Testis (tissue), 3 donors: ENCODE measurements around the gene HOMER2. TPM values are rescaled to one million over a fixed set of nuclear protein-coding genes. Genes with fewer than 3 reads are reported as not detected.
A peak's percentile ranks its signal among the peaks of the same experiment; 100 is the strongest.

Experiments
- DNase-seq: peaks from one replicate; pipeline ENCODE4 v3.0.0-alpha.2; 2019
- H3K27ac ChIP-seq, 2 donors: fragments of 200-600 bp; sonication (generic); one replicate each; pipeline ENCODE4 v1.5.1; 2019
- H3K27me3 ChIP-seq: fragments of 200-600 bp; sonication (generic); one replicate; pipeline ENCODE4 v1.5.1; 2019
- H3K36me3 ChIP-seq: fragments of 200-600 bp; sonication (generic); one replicate; pipeline ENCODE4 v1.5.1; 2017; ENCODE audit warnings: low read depth; ENCODE audit errors: missing control alignments
- H3K4me1 ChIP-seq: fragments of 200-600 bp; sonication (generic); one replicate; pipeline ENCODE4 v1.5.1; 2019
- H3K4me3 ChIP-seq, 2 donors: fragments of 200-600 bp; sonication (generic); one replicate each; pipeline ENCODE4 v1.5.1; 2017 to 2019
- H3K9me3 ChIP-seq: fragments of 200-600 bp; sonication (generic); one replicate; pipeline ENCODE4 v1.5.1; 2017
- CTCF ChIP-seq, 3 experiments: fragments of 450-650 bp in 2 of 3; fragments of 200-600 bp in 1 of 3; sonication (generic) in 1 of 3; IDR thresholded peaks; one replicate each; pipeline ENCODE4 v1.5.1; 2016 to 2019; ENCODE audit warnings: antibody characterized with exemption in 3 of 3, mild to moderate bottlenecking in 2 of 3, moderate library complexity in 1 of 3
- POLR2A ChIP-seq: fragments of 450-650 bp; IDR thresholded peaks from one replicate; pipeline ENCODE4 v1.6.1; 2017; ENCODE audit warnings: antibody characterized with exemption, mild to moderate bottlenecking, moderate library complexity
- WGBS, 2 donors: methylation state at CpG; one replicate each; pipeline ENCODE4 v1.1.5; 2018; 5-methylcytosine and 5-hydroxymethylcytosine counted together
- intact Hi-C: fragments of 100-400 bp; cut with DNase I; formaldehyde crosslinking; loops from one replicate; pipeline ENCODE4 v1.15.1; 2023; ENCODE audit warnings: low total_unique reads
- polyA plus RNA-seq: library from polyadenylated mRNA; stranded (reverse); fragments of 350-450 nt; fragmentation: Illumina TruSeq; extraction: RNeasy Lipid Tissue Mini Kit (QIAGEN cat#74804); gene quantifications from one replicate; pipeline ENCODE4 v1.2.3, GENCODE V29; 2014; ENCODE audit warnings: low read depth, low replicate concordance; ENCODE audit not compliant: insufficient read depth
- total RNA-seq, 2 donors: library from RNA; depleted of rRNA; stranded (reverse); fragments of >200 nt; gene quantifications; one replicate each; pipeline ENCODE4 v1.2.3, GENCODE V29; 2016

HOMER2 gene
- total and polyA plus RNA-seq, 3 donors from 2014 or later: 18.7 to 40.5 (median 38.5) TPM

GRCh38 chr15:82963471-82964341, 11.2 kb upstream of the HOMER2 start:
- Histone ChIP-seq H3K27me3 (no peaks in the 10 kb centered on the region), H3K36me3 (no peaks in the 10 kb centered on the region), H3K4me3 (no peak overlapping the region), H3K4me1 (no peaks in the 10 kb centered on the region), H3K27ac (no peak overlapping the region), H3K9me3 (no peaks in the 10 kb centered on the region)
- DNase-seq: no peak
- 81 to 82% methylated on average over 7 of the region's 7 CpGs for WGBS, 2 donors
- TF ChIP-seq POLR2A: no peak
- no peak for TF ChIP-seq CTCF (IDR thresholded peaks at IDR 0.05)
- intact Hi-C loops: no loop called here

GRCh38 chr15:82960766-82961165, 8.2 kb upstream of the HOMER2 start:
- H3K27ac ChIP-seq: no peak overlapping the region
- TF ChIP-seq POLR2A (no peak), CTCF (IDR thresholded peaks at IDR 0.05) (no peak)
- WGBS, 2 donors: 89 to 94% methylated on average over 3 of the region's 3 CpGs

GRCh38 chr15:82959423-82959822, 6.9 kb upstream of the HOMER2 start:
- intact Hi-C loops: no loop called here
- WGBS, 2 donors: 93 to 96% methylated on average over 5 of the region's 5 CpGs
- TF ChIP-seq POLR2A (no peak), CTCF (IDR thresholded peaks at IDR 0.05) (no peak)

More at GRCh38 chr15:82960766-82961165, 8.2 kb upstream of the HOMER2 start:
- Histone ChIP-seq H3K4me3 (no peak overlapping the region), H3K36me3 (no peaks in the 10 kb centered on the region), H3K27me3 (no peaks in the 10 kb centered on the region), H3K4me1 (no peaks in the 10 kb centered on the region), H3K9me3 (no peaks in the 10 kb centered on the region)
- no peak for DNase-seq
- intact Hi-C loops: no loop called here

GRCh38 chr15:82958638-82959037, 6.1 kb upstream of the HOMER2 start:
- no peak for TF ChIP-seq POLR2A
- intact Hi-C loops: no loop called here
- Histone ChIP-seq H3K27ac (no peak overlapping the region), H3K9me3 (no peaks in the 10 kb centered on the region), H3K27me3 (no peaks in the 10 kb centered on the region), H3K4me3 (no peak overlapping the region), H3K4me1 (no peaks in the 10 kb centered on the region), H3K36me3 (no peaks in the 10 kb centered on the region)
- no peak for DNase-seq
- 86 to 89% methylated on average over 1 of the region's 1 CpG for WGBS, 2 donors

More at GRCh38 chr15:82959423-82959822, 6.9 kb upstream of the HOMER2 start:
- no peak for DNase-seq
- Histone ChIP-seq H3K4me3 (no peak overlapping the region), H3K9me3 (no peaks in the 10 kb centered on the region), H3K27ac (no peak overlapping the region), H3K27me3 (no peaks in the 10 kb centered on the region), H3K36me3 (no peaks in the 10 kb centered on the region), H3K4me1 (no peaks in the 10 kb centered on the region)

- Histone ChIP-seq H3K27ac (peak overlapping the region in 1 of 2 donors; percentile 56), H3K36me3 (no peaks in the 10 kb centered on the region), H3K9me3 (no peaks in the 10 kb centered on the region), H3K4me1 (peaks cover 6% of the 10 kb centered on the region), H3K4me3 (peak overlapping the region; percentile 52 to 60), H3K27me3 (no peaks in the 10 kb centered on the region)
- 44% methylated on average over 13 of the region's 13 CpGs for WGBS, 2 donors
- TF ChIP-seq CTCF (IDR thresholded peaks at IDR 0.05) (no peak), POLR2A (no peak)
- DNase-seq: no peak
- intact Hi-C loops: no loop called here
These were observed 905 bp downstream of the HOMER2 start for GRCh38 chr15:82951472-82952157.
